ENCODE data around the gene PDZD2. TPM values are rescaled to one million over a fixed set of nuclear protein-coding genes. Genes with fewer than 3 reads are reported as not detected.

PDZD2 gene
- total RNA-seq, 1 experiment from 2014 or later = 0.37 TPM

GRCh38 chr5:32066448-32066847, 427.5 kb downstream of the PDZD2 start:
- POLR2A ChIA-PET = no interaction called here
- no peak overlapping the region for H2AFZ ChIP-seq (ENCODE audit: low read depth, low read length, poor library complexity, severe bottlenecking)
- no peak for ATAC-seq
- no peaks in the 10 kb centered on the region for H3K79me2 ChIP-seq (ENCODE audit: insufficient read depth, low read length)
- H3K27ac ChIP-seq (ENCODE audit: low read depth, low read length) = no peak overlapping the region
- no peak for DNase-seq (ENCODE audit: low read depth, low spot score)
- H3K9me2 ChIP-seq (ENCODE audit: insufficient read depth) = no peaks in the 10 kb centered on the region
- H3K9me3 ChIP-seq (ENCODE audit: control insufficient read depth in 1 of 2, insufficient read depth in 1 of 2, low read depth in 1 of 2, low read length in 2 of 2) = no peaks in the 10 kb centered on the region
- H3K27me3 ChIP-seq (ENCODE audit: insufficient read depth, low read length) = no peaks in the 10 kb centered on the region
- no peaks in the 10 kb centered on the region for H3K4me1 ChIP-seq (ENCODE audit: control insufficient read depth in 1 of 2, insufficient read depth in 2 of 2, low read length in 2 of 2)
- no peaks in the 10 kb centered on the region for H3K36me3 ChIP-seq (ENCODE audit: control insufficient read depth in 1 of 2, insufficient read depth in 2 of 2, low read length in 2 of 2)
- no peak overlapping the region for H3K4me3 ChIP-seq (replicated peaks in 1 of 2; ENCODE audit: low read depth in 1 of 2, low read length in 2 of 2)
- no peaks in the 10 kb centered on the region for H4K20me1 ChIP-seq (ENCODE audit: insufficient read depth)
- BruUV-seq (replicated peaks) = no TSS peak
- intact Hi-C loops (cut with micrococcal nuclease) = no loop called here
- H3K4me2 ChIP-seq (ENCODE audit: low read length) = no peak overlapping the region
- CTCF ChIA-PET = interaction anchor here (1.2 kb wide), 1 partner anchor 10 kb away, joined by 3 read pairs; no protein-coding TSS in a partner anchor
- no peak overlapping the region for H3K9ac ChIP-seq (ENCODE audit: low read length)
- RAD21 ChIA-PET (ENCODE audit: low non-redundant PET in 1 of 2, low total read pairs in 2 of 2, uncharacterized antibody in 2 of 2, unreplicated experiment in 2 of 2) = no interaction called here
- TF ChIP-seq EGR1 (IDR thresholded peaks at IDR 0.05; ENCODE audit: low read depth) = no peak
- TF ChIP-seq ZFX (IDR thresholded peaks at IDR 0.05) = no peak
- TF ChIP-seq RAD21 (IDR thresholded peaks at IDR 0.05; ENCODE audit: low read depth) = no peak
- TF ChIP-seq ELF1 (IDR thresholded peaks at IDR 0.05; ENCODE audit: borderline replicate concordance, low read depth) = no peak
- TF ChIP-seq SP1 (IDR thresholded peaks at IDR 0.05; ENCODE audit: low read depth) = no peak

GRCh38 chr5:32067774-32068470, 429.0 kb downstream of the PDZD2 start:
- POLR2A ChIA-PET = no interaction called here
- Histone ChIP-seq H3K9ac (ENCODE audit: low read length) (no peak overlapping the region), H4K20me1 (ENCODE audit: insufficient read depth) (no peaks in the 10 kb centered on the region), H3K27ac (ENCODE audit: low read depth, low read length) (no peak overlapping the region), H3K4me3 (replicated peaks in 1 of 2; ENCODE audit: low read depth in 1 of 2, low read length in 2 of 2) (no peak overlapping the region), H3K79me2 (ENCODE audit: insufficient read depth, low read length) (no peaks in the 10 kb centered on the region), H3K27me3 (ENCODE audit: insufficient read depth, low read length) (no peaks in the 10 kb centered on the region), H3K36me3 (ENCODE audit: control insufficient read depth in 1 of 2, insufficient read depth in 2 of 2, low read length in 2 of 2) (no peaks in the 10 kb centered on the region), H3K9me2 (ENCODE audit: insufficient read depth) (no peaks in the 10 kb centered on the region), H3K4me1 (ENCODE audit: control insufficient read depth in 1 of 2, insufficient read depth in 2 of 2, low read length in 2 of 2) (no peaks in the 10 kb centered on the region), H3K4me2 (ENCODE audit: low read length) (no peak overlapping the region), H2AFZ (ENCODE audit: low read depth, low read length, poor library complexity, severe bottlenecking) (no peak overlapping the region), H3K9me3 (ENCODE audit: control insufficient read depth in 1 of 2, insufficient read depth in 1 of 2, low read depth in 1 of 2, low read length in 2 of 2) (no peaks in the 10 kb centered on the region)
- no TSS peak for BruUV-seq (replicated peaks)
- intact Hi-C loops (cut with micrococcal nuclease) = no loop called here
- RAD21 ChIA-PET (ENCODE audit: low non-redundant PET in 1 of 2, low total read pairs in 2 of 2, uncharacterized antibody in 2 of 2, unreplicated experiment in 2 of 2) = no interaction called here
- CTCF ChIA-PET = interaction anchor here (1.2 kb wide), 1 partner anchor 9 kb away, joined by 3 read pairs; no protein-coding TSS in a partner anchor
- no peak for DNase-seq (ENCODE audit: low read depth, low spot score)
- TF ChIP-seq POLR2A (IDR thresholded peaks at IDR 0.05; ENCODE audit: borderline replicate concordance, extremely low read depth, insufficient read depth, insufficient read length) (no peak), ZBTB33 (IDR thresholded peaks at IDR 0.05; ENCODE audit: extremely low read depth, insufficient replicate concordance, low read length) (no peak)
- ATAC-seq = no peak
